Daoy (cell line): Measurements from ENCODE around the gene TLR8. TPM values are rescaled to one million over a fixed set of nuclear protein-coding genes. Genes with fewer than 3 reads are reported as not detected.

Source experiments
- DNase-seq: peaks from one replicate; pipeline ENCODE4 v3.0.0-alpha.2; 2015; ENCODE audit warnings: low read depth
- total RNA-seq: library from RNA; depleted of rRNA; stranded (reverse); fragments of >200 nt; shearing (Covaris generic); gene quantifications from 2 replicates; pipeline ENCODE4 v1.2.3, GENCODE V29; 2014; rRNA removed

Gene TLR8
- total RNA-seq, 1 experiment from 2014 or later: not detected

DNA sequence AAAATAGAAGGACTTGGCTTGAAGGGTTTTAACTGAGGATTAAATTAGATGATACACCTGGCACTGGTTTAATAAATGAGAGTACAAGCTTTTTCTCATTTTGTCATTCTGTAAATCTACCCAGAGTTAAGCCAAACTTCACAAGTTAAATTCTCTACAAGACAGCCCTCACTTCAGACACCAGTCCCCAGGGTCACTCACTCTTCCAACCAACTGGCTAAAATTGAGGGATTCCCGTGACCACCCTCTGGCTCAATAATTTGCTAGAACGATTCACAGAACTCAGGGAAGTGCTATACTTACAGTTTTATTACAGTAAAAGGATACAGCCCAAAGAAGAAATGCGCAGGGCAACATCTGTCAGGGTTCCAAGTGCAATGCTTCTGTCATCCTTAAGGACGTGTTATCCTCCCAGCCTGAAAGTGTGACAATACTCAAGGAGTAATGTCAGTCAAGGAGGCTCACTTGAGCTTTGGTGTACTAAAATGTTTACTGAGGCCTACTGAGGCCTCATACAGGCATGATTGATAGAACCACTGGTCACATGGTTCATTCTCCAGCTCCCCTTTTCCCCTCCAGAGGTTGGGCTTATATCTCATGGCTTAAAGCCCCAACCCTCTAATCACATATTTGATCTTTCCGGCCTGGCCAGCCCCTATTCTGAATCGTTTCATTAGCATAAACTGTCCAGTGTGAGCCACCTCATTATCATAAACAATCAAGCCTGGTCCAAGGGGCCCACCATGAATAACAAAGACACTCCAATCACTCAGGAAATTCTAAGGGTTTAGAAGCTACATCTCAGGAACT is 58.9 kb downstream of the TLR8 start:
- no peak for DNase-seq

DNA sequence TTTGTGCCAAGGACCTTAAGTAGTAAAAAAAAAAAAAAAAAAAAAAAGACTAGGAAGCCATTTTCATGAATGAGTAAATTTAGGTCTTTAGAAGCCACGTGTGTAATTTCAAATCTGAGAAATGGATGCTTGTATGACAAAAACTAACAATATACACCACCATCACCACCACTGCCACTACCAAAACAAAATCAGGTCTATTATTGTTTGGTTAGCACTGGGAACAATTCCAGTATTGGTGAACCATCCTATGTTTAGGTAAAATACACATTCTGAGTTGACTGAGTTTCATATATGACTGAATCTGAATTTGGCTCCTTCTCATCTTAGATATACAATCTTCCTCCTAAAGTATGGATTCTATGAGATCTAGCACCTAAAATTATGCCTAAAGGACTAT is 59.7 kb downstream of the TLR8 start:
- no peak for DNase-seq

DNA sequence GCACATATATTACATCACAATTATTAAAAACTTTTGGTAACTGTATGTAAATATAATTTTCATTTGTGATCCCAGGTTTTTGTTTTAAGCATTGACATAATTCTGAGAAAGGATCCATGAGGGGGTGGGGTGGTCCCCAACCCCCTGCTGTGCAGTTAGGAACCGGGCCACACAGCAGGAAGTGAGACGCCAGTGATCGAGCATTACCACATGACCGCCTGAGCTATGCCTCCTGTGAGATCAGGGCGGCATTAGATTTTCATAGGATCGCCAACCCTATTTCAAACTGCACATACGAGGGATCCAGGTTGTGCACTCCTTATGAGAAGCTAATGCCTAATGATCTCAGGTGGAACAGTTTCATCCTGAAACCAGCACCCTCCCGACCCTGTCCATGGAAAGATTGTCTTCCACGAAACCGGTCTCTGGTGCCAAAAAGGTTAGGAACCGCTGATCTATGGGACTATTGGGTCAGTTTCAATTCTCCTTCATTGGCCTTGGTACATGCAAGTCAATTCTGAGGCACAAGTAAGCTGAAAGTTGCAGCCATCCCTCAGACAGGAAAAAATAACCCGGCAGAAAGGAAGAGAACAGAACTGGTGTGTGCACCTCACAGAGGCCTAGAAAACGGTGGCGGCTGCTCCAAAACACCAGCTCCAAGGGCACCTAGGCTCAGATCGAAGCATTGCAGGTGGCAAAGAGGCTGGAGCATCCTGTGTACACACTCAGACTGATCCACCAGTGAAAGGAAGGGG is 61.5 kb downstream of the TLR8 start:
- no peak for DNase-seq

- DNase-seq: peak; percentile 57
Observed at GRCh38 chrX:12970691-12971202, 64.3 kb downstream of the TLR8 start.

GRCh38 chrX:12971282-12972003 is 65.0 kb downstream of the TLR8 start:
- DNase-seq: no peak

GRCh38 chrX:12972243-12972642 is 65.8 kb downstream of the TLR8 start:
- DNase-seq: no peak

Other genes starting within 250 kb of the TLR8 start
- gene PRPS2, start 115.2 kb upstream of the TLR8 start, total RNA-seq: 38.6 and 45.5 TPM in 2 replicates
- 0.06 TPM in 1 of 2 replicates, not detected in the other for gene TLR7, start 39.5 kb upstream of the TLR8 start, total RNA-seq
- gene TMSB4X, start 68.5 kb downstream of the TLR8 start, total RNA-seq: 2,195 and 2,514 TPM in 2 replicates
- not detected in 2 replicates for gene FAM9C, start 138.0 kb downstream of the TLR8 start, total RNA-seq